WTC11 (cell line): ENCODE data around the gene DMKN. TPM values are rescaled to one million over a fixed set of nuclear protein-coding genes. Genes with fewer than 3 reads are reported as not detected.

Experiments
- ATAC-seq: fragments of 200-7000 bp; cut with Tn5 transposase; 2 replicates; pipeline ENCODE4 v1.10.0; 2021; ENCODE audit warnings: mild to moderate bottlenecking, moderate library complexity
- CTCF ChIA-PET: fragments of 300-600 bp; sonication (Branson Sonifier 250); formaldehyde crosslinking; loops from one replicate; lab custom pipeline; 2021; ENCODE audit warnings: antibody characterized with exemption; lab: Charles Lee
- POLR2A ChIA-PET: fragments of 350-600 bp; sonication (Branson Sonifier 250); formaldehyde crosslinking; loops from one replicate; lab custom pipeline; 2021; ENCODE audit warnings: antibody characterized with exemption; lab: Charles Lee
- DNase-seq: peaks from one replicate; pipeline ENCODE4 v3.0.0; 2021; ENCODE audit warnings: low spot score
- H3K27ac Mint-ChIP-seq: 2 replicates; pipeline ENCODE4 v1.8.0; 2021; ENCODE audit warnings: mixed read lengths
- H3K27me3 Mint-ChIP-seq: 2 replicates; pipeline ENCODE4 v1.8.0; 2021; ENCODE audit warnings: low read depth, mild to moderate bottlenecking, moderate library complexity, mixed read lengths
- H3K36me3 Mint-ChIP-seq: 2 replicates; pipeline ENCODE4 v1.8.0; 2021; ENCODE audit warnings: mixed read lengths
- H3K4me1 Mint-ChIP-seq: 2 replicates; pipeline ENCODE4 v1.8.0; 2022; ENCODE audit warnings: mixed read lengths
- H3K4me3 Mint-ChIP-seq: 2 replicates; pipeline ENCODE4 v1.8.0; 2021; ENCODE audit warnings: mild to moderate bottlenecking, moderate library complexity, mixed read lengths
- H3K9me3 Mint-ChIP-seq: 2 replicates; pipeline ENCODE4 v1.8.0; 2021; ENCODE audit warnings: mixed read lengths
- CREM ChIP-seq: sonication (generic); formaldehyde crosslinking; IDR thresholded peaks from 2 replicates; pipeline ENCODE4 v1.8.1; 2022; ENCODE audit warnings: mild to moderate bottlenecking, missing genetic modification reagents, moderate library complexity
- ETV6 ChIP-seq: sonication (generic); formaldehyde crosslinking; IDR thresholded peaks from 2 replicates; pipeline ENCODE4 v1.8.1; 2022; ENCODE audit warnings: mild to moderate bottlenecking, missing genetic modification reagents
- FOXJ3 ChIP-seq: sonication (generic); formaldehyde crosslinking; IDR thresholded peaks from 2 replicates; pipeline ENCODE4 v1.9.0; 2021; ENCODE audit warnings: missing genetic modification reagents, mild to moderate bottlenecking, borderline replicate concordance
- JUN ChIP-seq: sonication (generic); formaldehyde crosslinking; IDR thresholded peaks from 2 replicates; pipeline ENCODE4 v1.8.0; 2023; ENCODE audit warnings: mild to moderate bottlenecking, missing genetic modification reagents
- MXD4 ChIP-seq: fragments of 250-450 bp; sonication (Bioruptor Pico); IDR thresholded peaks from 2 replicates; pipeline ENCODE4 v1.8.0; 2021; ENCODE audit warnings: mild to moderate bottlenecking, moderate library complexity, borderline replicate concordance
- RORB ChIP-seq: fragments of 250-450 bp; sonication (Bioruptor Pico); IDR thresholded peaks from 2 replicates; pipeline ENCODE4 v1.9.0; 2021; ENCODE audit warnings: mild to moderate bottlenecking
- SOX15 ChIP-seq: fragments of 250-450 bp; sonication (Bioruptor Pico); IDR thresholded peaks from 2 replicates; pipeline ENCODE4 v1.9.0; 2021; ENCODE audit warnings: mild to moderate bottlenecking
- TP53 ChIP-seq: sonication (generic); formaldehyde crosslinking; IDR thresholded peaks from 2 replicates; pipeline ENCODE4 v1.8.1; 2023; ENCODE audit warnings: mild to moderate bottlenecking, missing genetic modification reagents
- total RNA-seq: library from RNA; stranded (reverse); gene quantifications from 3 replicates; pipeline ENCODE4 v1.2.3, GENCODE V29; 2021
- TF ChIP-seq, protein P1 (sequence below): sonication (generic); formaldehyde crosslinking; IDR thresholded peaks from 2 replicates; pipeline ENCODE4 v1.8.1; 2023; ENCODE audit warnings: mild to moderate bottlenecking, missing genetic modification reagents, borderline replicate concordance
- TF ChIP-seq, protein P2 (sequence below): sonication (generic); formaldehyde crosslinking; conservative IDR thresholded peaks from 2 replicates; pipeline ENCODE4 v1.8.1; 2022; ENCODE audit warnings: mild to moderate bottlenecking, missing genetic modification reagents
- TF ChIP-seq, protein P3 (sequence below): sonication (generic); formaldehyde crosslinking; IDR thresholded peaks from 2 replicates; pipeline ENCODE4 v1.8.0; 2023; ENCODE audit warnings: mild to moderate bottlenecking, missing genetic modification reagents
- TF ChIP-seq, protein P4 (sequence below): fragments of 200-600 bp; IDR thresholded peaks from 2 replicates; pipeline ENCODE4 v1.8.0; 2022; ENCODE audit warnings: antibody characterized with exemption
- TF ChIP-seq, protein P5 (sequence below): sonication (generic); formaldehyde crosslinking; IDR thresholded peaks from 2 replicates; pipeline ENCODE4 v1.8.1; 2023; ENCODE audit warnings: mild to moderate bottlenecking, moderate library complexity, missing genetic modification reagents
- TF ChIP-seq, protein P6 (sequence below): fragments of 250-450 bp; sonication (Bioruptor Pico); IDR thresholded peaks from 2 replicates; pipeline ENCODE4 v1.9.0; 2021; ENCODE audit warnings: mild to moderate bottlenecking
- TF ChIP-seq, protein P7 (sequence below): fragments of 250-450 bp; sonication (Bioruptor Pico); conservative IDR thresholded peaks from 2 replicates; pipeline ENCODE4 v1.9.0; 2021; ENCODE audit warnings: mild to moderate bottlenecking

The DMKN gene
- total RNA-seq, 1 experiment from 2014 or later, result 285 TPM

DNA sequence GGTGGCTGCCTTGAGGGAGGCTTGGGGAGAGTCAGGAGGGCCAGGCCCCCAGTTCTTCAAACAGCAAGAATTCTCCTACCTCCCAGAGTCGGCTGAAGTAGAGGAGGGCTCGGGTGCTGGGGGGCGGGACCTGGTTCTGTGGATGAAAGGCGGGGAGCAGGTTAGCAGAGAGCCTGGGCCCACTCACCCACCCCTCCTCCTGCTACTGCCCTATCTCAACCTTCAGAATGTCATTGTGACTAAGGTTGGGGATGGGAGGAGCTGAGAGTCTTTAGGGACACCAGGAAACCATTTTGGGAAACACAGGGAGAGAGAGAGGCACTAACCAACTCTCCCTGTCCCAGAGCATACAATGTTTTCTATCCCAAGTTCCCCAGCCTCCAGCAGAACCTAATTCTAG is 10.7 kb downstream of the DMKN start (continued):
- TF ChIP-seq, protein P1, sequence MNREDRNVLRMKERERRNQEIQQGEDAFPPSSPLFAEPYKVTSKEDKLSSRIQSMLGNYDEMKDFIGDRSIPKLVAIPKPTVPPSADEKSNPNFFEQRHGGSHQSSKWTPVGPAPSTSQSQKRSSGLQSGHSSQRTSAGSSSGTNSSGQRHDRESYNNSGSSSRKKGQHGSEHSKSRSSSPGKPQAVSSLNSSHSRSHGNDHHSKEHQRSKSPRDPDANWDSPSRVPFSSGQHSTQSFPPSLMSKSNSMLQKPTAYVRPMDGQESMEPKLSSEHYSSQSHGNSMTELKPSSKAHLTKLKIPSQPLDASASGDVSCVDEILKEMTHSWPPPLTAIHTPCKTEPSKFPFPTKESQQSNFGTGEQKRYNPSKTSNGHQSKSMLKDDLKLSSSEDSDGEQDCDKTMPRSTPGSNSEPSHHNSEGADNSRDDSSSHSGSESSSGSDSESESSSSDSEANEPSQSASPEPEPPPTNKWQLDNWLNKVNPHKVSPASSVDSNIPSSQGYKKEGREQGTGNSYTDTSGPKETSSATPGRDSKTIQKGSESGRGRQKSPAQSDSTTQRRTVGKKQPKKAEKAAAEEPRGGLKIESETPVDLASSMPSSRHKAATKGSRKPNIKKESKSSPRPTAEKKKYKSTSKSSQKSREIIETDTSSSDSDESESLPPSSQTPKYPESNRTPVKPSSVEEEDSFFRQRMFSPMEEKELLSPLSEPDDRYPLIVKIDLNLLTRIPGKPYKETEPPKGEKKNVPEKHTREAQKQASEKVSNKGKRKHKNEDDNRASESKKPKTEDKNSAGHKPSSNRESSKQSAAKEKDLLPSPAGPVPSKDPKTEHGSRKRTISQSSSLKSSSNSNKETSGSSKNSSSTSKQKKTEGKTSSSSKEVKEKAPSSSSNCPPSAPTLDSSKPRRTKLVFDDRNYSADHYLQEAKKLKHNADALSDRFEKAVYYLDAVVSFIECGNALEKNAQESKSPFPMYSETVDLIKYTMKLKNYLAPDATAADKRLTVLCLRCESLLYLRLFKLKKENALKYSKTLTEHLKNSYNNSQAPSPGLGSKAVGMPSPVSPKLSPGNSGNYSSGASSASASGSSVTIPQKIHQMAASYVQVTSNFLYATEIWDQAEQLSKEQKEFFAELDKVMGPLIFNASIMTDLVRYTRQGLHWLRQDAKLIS (CRISPR knock-in tag), result no peak
- TF ChIP-seq RORB (CRISPR knock-in tag), result no peak
- TF ChIP-seq, all 79 proteins: peak for 0

DNA sequence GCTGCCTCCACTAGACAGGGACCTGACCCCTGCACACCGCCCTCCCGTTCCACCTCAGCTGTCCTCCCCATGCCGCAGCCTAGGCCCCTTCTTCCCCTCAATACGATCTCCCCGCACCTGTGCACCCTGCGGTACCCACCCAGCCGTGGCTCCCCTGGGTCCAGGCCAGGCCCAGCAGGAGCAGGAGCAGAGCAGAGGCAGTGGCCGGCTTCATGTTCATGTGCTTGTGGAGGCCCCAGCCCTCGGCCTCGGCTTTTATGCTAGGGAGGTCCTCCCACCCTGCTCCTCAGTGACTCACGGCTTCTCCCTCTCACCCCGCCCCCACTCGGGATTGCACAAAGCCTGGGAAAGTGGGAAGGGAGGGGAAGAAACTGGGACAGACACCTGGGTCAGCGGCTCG is 11.8 kb downstream of the DMKN start:
- ChIA-PET POLR2A (interaction anchor here (1.1 to 1.4 kb wide), 2 partner anchors 8 to 25 kb away, joined by 3 read pairs; no protein-coding TSS in a partner anchor), CTCF (interaction anchor here (1.0 to 1.8 kb wide), 2 partner anchors 9 kb away, joined by 4 to 5 read pairs; no protein-coding TSS in a partner anchor)
- H3K9me3 Mint-ChIP-seq, result no peaks in the 10 kb centered on the region
- no peak for DNase-seq
- TF ChIP-seq SOX15 (CRISPR knock-in tag) (no peak), CREM (CRISPR knock-in tag) (no peak), FOXJ3 (CRISPR knock-in tag) (no peak), ETV6 (CRISPR knock-in tag) (no peak), MXD4 (CRISPR knock-in tag) (no peak), RORB (CRISPR knock-in tag) (no peak), TP53 (no peak), JUN (CRISPR knock-in tag) (no peak)
- TF ChIP-seq, protein P2, sequence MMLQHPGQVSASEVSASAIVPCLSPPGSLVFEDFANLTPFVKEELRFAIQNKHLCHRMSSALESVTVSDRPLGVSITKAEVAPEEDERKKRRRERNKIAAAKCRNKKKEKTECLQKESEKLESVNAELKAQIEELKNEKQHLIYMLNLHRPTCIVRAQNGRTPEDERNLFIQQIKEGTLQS (CRISPR knock-in tag), result no peak
- TF ChIP-seq, protein P3, sequence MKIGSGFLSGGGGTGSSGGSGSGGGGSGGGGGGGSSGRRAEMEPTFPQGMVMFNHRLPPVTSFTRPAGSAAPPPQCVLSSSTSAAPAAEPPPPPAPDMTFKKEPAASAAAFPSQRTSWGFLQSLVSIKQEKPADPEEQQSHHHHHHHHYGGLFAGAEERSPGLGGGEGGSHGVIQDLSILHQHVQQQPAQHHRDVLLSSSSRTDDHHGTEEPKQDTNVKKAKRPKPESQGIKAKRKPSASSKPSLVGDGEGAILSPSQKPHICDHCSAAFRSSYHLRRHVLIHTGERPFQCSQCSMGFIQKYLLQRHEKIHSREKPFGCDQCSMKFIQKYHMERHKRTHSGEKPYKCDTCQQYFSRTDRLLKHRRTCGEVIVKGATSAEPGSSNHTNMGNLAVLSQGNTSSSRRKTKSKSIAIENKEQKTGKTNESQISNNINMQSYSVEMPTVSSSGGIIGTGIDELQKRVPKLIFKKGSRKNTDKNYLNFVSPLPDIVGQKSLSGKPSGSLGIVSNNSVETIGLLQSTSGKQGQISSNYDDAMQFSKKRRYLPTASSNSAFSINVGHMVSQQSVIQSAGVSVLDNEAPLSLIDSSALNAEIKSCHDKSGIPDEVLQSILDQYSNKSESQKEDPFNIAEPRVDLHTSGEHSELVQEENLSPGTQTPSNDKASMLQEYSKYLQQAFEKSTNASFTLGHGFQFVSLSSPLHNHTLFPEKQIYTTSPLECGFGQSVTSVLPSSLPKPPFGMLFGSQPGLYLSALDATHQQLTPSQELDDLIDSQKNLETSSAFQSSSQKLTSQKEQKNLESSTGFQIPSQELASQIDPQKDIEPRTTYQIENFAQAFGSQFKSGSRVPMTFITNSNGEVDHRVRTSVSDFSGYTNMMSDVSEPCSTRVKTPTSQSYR, result no peak
- TF ChIP-seq, protein P4, sequence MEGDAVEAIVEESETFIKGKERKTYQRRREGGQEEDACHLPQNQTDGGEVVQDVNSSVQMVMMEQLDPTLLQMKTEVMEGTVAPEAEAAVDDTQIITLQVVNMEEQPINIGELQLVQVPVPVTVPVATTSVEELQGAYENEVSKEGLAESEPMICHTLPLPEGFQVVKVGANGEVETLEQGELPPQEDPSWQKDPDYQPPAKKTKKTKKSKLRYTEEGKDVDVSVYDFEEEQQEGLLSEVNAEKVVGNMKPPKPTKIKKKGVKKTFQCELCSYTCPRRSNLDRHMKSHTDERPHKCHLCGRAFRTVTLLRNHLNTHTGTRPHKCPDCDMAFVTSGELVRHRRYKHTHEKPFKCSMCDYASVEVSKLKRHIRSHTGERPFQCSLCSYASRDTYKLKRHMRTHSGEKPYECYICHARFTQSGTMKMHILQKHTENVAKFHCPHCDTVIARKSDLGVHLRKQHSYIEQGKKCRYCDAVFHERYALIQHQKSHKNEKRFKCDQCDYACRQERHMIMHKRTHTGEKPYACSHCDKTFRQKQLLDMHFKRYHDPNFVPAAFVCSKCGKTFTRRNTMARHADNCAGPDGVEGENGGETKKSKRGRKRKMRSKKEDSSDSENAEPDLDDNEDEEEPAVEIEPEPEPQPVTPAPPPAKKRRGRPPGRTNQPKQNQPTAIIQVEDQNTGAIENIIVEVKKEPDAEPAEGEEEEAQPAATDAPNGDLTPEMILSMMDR, result no peak
- TF ChIP-seq, protein P5, sequence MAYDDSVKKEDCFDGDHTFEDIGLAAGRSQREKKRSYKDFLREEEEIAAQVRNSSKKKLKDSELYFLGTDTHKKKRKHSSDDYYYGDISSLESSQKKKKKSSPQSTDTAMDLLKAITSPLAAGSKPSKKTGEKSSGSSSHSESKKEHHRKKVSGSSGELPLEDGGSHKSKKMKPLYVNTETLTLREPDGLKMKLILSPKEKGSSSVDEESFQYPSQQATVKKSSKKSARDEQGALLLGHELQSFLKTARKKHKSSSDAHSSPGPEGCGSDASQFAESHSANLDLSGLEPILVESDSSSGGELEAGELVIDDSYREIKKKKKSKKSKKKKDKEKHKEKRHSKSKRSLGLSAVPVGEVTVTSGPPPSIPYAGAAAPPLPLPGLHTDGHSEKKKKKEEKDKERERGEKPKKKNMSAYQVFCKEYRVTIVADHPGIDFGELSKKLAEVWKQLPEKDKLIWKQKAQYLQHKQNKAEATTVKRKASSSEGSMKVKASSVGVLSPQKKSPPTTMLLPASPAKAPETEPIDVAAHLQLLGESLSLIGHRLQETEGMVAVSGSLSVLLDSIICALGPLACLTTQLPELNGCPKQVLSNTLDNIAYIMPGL (CRISPR knock-in tag), result no peak
- TF ChIP-seq, protein P6, sequence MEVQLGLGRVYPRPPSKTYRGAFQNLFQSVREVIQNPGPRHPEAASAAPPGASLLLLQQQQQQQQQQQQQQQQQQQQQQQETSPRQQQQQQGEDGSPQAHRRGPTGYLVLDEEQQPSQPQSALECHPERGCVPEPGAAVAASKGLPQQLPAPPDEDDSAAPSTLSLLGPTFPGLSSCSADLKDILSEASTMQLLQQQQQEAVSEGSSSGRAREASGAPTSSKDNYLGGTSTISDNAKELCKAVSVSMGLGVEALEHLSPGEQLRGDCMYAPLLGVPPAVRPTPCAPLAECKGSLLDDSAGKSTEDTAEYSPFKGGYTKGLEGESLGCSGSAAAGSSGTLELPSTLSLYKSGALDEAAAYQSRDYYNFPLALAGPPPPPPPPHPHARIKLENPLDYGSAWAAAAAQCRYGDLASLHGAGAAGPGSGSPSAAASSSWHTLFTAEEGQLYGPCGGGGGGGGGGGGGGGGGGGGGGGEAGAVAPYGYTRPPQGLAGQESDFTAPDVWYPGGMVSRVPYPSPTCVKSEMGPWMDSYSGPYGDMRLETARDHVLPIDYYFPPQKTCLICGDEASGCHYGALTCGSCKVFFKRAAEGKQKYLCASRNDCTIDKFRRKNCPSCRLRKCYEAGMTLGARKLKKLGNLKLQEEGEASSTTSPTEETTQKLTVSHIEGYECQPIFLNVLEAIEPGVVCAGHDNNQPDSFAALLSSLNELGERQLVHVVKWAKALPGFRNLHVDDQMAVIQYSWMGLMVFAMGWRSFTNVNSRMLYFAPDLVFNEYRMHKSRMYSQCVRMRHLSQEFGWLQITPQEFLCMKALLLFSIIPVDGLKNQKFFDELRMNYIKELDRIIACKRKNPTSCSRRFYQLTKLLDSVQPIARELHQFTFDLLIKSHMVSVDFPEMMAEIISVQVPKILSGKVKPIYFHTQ, result no peak
- TF ChIP-seq, protein P7, sequence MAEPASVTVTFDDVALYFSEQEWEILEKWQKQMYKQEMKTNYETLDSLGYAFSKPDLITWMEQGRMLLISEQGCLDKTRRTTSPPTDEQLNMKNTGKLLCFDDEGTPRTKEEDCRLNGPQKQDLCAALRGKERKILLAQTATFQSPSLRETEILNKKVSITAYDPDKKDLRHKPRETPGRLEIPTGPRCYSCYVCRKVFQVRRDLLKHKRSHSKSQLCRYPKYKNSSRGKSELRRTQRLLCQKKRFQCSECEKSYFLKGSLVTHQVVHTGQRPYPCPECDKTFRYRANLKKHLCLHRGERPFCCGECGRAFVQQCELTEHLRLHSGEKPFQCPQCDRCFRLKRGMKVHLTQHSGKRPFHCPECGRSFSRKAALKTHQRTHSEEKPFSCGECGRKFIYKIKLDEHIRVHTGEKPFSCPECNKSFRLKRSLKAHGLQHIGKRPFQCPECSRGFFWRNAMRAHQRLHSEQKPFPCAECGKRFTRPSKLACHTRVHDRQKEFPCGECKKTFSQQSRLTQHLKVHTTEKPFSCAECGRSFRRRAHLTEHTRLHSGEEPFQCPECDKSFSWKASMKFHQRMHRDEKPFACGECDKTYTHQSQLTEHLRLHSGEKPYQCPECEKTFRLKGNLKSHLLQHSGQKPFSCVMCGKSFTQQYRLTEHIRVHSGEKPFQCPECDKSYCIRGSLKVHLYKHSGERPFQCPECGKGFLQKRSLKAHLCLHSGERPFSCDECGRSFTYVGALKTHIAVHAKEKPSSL (CRISPR knock-in tag), result no peak
- H3K36me3 Mint-ChIP-seq, result peaks cover 78% of the 10 kb centered on the region
- 0 out of 2 replicates have a peak, but pooled peaks cover 2% of the 10 kb centered on the region for H3K4me1 Mint-ChIP-seq
- no peak; the same call in 1 of the 2 replicates for ATAC-seq
- no peak overlapping the region for H3K4me3 Mint-ChIP-seq
- no peak overlapping the region for H3K27ac Mint-ChIP-seq
- no peaks in the 10 kb centered on the region for H3K27me3 Mint-ChIP-seq
